ENCODE measurements around the gene STX18. TPM values are rescaled to one million over a fixed set of nuclear protein-coding genes. Genes with fewer than 3 reads are reported as not detected.

STX18 gene
- total and polyA plus RNA-seq, 2 of the 13 experiments (the other 11 are each of a cell fraction or from before 2014, with no cell fraction given), result 23.9 to 37.1 TPM

DNA sequence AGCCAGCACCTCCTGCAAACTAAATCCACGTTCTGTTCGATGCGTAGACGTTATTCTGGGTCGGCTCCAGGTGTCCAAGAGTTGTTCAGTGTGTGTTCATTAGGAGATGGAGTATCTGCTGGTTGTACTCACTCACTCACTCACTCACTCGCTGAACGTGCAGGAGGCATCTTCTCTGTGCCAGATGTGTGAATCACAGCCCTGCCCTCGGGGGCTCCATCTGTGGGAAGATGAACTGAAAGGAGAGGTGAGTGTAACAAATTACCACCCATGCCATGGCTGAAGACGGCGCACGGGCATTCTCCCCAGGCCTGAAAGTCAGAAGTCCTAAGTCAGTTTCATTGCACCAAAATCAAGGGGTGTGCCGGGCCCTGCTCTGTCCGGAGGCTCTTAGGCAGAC, 138.9 kb downstream of the STX18 start:
- CTCF ChIA-PET (ENCODE audit: low intra/inter-chr PET ratio, low total read pairs), result no interaction called here
- no peak for ATAC-seq
- Histone ChIP-seq H3K9me3 (ENCODE audit: low read length) (no peaks in the 10 kb centered on the region), H3K79me2 (ENCODE audit: insufficient read depth, low read length) (no peaks in the 10 kb centered on the region), H3K4me2 (ENCODE audit: low read depth, low read length) (no peak overlapping the region), H3K36me3 (replicated peaks in 1 of 2; ENCODE audit: control insufficient read depth in 1 of 2, insufficient read depth in 2 of 2, low read length in 2 of 2) (no peaks in the 10 kb centered on the region), H2AFZ (ENCODE audit: low read length) (no peak overlapping the region), H3K27ac (ENCODE audit: extremely low read length, insufficient read depth, low read length) (no peak overlapping the region), H3K9ac (ENCODE audit: insufficient read depth, low read depth, low read length) (no peak overlapping the region), H4K20me1 (ENCODE audit: insufficient read depth, low read length) (no peaks in the 10 kb centered on the region), H3K27me3 (ENCODE audit: control insufficient read depth in 1 of 2, insufficient read depth in 2 of 2, low read length in 2 of 2) (peaks cover 8 to 57% of the 10 kb centered on the region in 2 experiments; a peak in 3 of 5 replicates), H3K4me3 (replicated peaks in 1 of 3; ENCODE audit: insufficient read depth in 1 of 3, low read depth in 2 of 3, low read length in 3 of 3) (no peak overlapping the region), H3K4me1 (ENCODE audit: insufficient read depth, low read length) (no peaks in the 10 kb centered on the region)
- 37% methylated on average over 13 of the region's 13 CpGs for WGBS (ENCODE audit: low lambda C conversion rate)
- no peak for FAIRE-seq
- POLR2A ChIA-PET, result no interaction called here
- no TSS peak for BruUV-seq (replicated peaks)
- intact Hi-C loops (cut with micrococcal nuclease; ENCODE audit: unreplicated experiment) (no loop called here), in situ Hi-C loops (cut with HindIII; ENCODE audit: extremely low pct_ligation_motif_present, low pct_unique_long_range_greater_than_20kb) (no loop called here)
- DNase-seq (ENCODE audit: low spot score), result no peak
- TF ChIP-seq ZNF737 (CRISPR knock-in tag; IDR thresholded peaks at IDR 0.05; ENCODE audit: borderline replicate concordance) (no peak), ZNF598 (CRISPR knock-in tag; IDR thresholded peaks at IDR 0.05; ENCODE audit: borderline replicate concordance) (no peak), DMAP1 (CRISPR knock-in tag; IDR thresholded peaks at IDR 0.05) (no peak)
- TF ChIP-seq, protein P1, sequence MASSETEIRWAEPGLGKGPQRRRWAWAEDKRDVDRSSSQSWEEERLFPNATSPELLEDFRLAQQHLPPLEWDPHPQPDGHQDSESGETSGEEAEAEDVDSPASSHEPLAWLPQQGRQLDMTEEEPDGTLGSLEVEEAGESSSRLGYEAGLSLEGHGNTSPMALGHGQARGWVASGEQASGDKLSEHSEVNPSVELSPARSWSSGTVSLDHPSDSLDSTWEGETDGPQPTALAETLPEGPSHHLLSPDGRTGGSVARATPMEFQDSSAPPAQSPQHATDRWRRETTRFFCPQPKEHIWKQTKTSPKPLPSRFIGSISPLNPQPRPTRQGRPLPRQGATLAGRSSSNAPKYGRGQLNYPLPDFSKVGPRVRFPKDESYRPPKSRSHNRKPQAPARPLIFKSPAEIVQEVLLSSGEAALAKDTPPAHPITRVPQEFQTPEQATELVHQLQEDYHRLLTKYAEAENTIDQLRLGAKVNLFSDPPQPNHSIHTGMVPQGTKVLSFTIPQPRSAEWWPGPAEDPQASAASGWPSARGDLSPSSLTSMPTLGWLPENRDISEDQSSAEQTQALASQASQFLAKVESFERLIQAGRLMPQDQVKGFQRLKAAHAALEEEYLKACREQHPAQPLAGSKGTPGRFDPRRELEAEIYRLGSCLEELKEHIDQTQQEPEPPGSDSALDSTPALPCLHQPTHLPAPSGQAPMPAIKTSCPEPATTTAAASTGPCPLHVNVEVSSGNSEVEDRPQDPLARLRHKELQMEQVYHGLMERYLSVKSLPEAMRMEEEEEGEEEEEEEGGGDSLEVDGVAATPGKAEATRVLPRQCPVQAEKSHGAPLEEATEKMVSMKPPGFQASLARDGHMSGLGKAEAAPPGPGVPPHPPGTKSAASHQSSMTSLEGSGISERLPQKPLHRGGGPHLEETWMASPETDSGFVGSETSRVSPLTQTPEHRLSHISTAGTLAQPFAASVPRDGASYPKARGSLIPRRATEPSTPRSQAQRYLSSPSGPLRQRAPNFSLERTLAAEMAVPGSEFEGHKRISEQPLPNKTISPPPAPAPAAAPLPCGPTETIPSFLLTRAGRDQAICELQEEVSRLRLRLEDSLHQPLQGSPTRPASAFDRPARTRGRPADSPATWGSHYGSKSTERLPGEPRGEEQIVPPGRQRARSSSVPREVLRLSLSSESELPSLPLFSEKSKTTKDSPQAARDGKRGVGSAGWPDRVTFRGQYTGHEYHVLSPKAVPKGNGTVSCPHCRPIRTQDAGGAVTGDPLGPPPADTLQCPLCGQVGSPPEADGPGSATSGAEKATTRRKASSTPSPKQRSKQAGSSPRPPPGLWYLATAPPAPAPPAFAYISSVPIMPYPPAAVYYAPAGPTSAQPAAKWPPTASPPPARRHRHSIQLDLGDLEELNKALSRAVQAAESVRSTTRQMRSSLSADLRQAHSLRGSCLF (CRISPR knock-in tag; IDR thresholded peaks at IDR 0.05; ENCODE audit: borderline replicate concordance), result no peak
- TF ChIP-seq, protein P2, sequence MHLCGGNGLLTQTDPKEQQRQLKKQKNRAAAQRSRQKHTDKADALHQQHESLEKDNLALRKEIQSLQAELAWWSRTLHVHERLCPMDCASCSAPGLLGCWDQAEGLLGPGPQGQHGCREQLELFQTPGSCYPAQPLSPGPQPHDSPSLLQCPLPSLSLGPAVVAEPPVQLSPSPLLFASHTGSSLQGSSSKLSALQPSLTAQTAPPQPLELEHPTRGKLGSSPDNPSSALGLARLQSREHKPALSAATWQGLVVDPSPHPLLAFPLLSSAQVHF (CRISPR knock-in tag; IDR thresholded peaks at IDR 0.05), result no peak
- TF ChIP-seq, protein P3, sequence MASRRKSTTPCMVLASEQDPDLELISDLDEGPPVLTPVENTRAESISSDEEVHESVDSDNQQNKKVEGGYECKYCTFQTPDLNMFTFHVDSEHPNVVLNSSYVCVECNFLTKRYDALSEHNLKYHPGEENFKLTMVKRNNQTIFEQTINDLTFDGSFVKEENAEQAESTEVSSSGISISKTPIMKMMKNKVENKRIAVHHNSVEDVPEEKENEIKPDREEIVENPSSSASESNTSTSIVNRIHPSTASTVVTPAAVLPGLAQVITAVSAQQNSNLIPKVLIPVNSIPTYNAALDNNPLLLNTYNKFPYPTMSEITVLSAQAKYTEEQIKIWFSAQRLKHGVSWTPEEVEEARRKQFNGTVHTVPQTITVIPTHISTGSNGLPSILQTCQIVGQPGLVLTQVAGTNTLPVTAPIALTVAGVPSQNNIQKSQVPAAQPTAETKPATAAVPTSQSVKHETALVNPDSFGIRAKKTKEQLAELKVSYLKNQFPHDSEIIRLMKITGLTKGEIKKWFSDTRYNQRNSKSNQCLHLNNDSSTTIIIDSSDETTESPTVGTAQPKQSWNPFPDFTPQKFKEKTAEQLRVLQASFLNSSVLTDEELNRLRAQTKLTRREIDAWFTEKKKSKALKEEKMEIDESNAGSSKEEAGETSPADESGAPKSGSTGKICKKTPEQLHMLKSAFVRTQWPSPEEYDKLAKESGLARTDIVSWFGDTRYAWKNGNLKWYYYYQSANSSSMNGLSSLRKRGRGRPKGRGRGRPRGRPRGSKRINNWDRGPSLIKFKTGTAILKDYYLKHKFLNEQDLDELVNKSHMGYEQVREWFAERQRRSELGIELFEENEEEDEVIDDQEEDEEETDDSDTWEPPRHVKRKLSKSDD (CRISPR knock-in tag; IDR thresholded peaks at IDR 0.05; ENCODE audit: low read depth), result no peak

All from HepG2 (cell line).